IMR-90 (cell line): ENCODE data around the gene TCHP. TPM values are rescaled to one million over a fixed set of nuclear protein-coding genes. Genes with fewer than 3 reads are reported as not detected.

Experiments
- ATAC-seq: fragments of 200-7000 bp; cut with Tn5 transposase; 2 replicates; pipeline ENCODE4 v1.9.1; 2020; ENCODE audit warnings: low read depth, mild to moderate bottlenecking, moderate library complexity
- BruUV-seq: library from RNA; stranded (reverse); fragments of 400-500 nt; replicated peaks from 2 replicates; lab custom pipeline; 2021; lab: Mats Ljungman, UMichigan
- CTCF ChIA-PET: fragments of 300-600 bp; formaldehyde crosslinking; extraction: SDS; loops from one replicate; lab custom pipeline; 2021; ENCODE audit warnings: antibody characterized with exemption; lab: Yijun Ruan, JAX
- POLR2A ChIA-PET: fragments of 300-600 bp; sonication (Branson Sonifier 250); formaldehyde crosslinking; loops from one replicate; lab custom pipeline; 2022; ENCODE audit warnings: antibody characterized with exemption; ENCODE audit not compliant: unreplicated experiment; lab: Charles Lee
- DNase-seq: peaks from one replicate; pipeline ENCODE4 v3.0.0; 2013
- H2AFZ ChIP-seq: replicated peaks from 2 replicates; pipeline ENCODE3; 2013; ENCODE audit warnings: low read length, mild to moderate bottlenecking; ENCODE audit not compliant: poor library complexity
- H2AK5ac ChIP-seq: 2 replicates; pipeline ENCODE4 v1.6.1; 2013; ENCODE audit warnings: low read depth, low read length, inconsistent platforms
- H2AK9ac ChIP-seq: replicated peaks from 2 replicates; pipeline ENCODE3; 2013; ENCODE audit warnings: mild to moderate bottlenecking, low read depth, low read length, moderate library complexity; ENCODE audit not compliant: poor library complexity
- H2BK120ac ChIP-seq: 2 replicates; pipeline ENCODE4 v1.6.1; 2013; ENCODE audit warnings: low read depth, low read length, inconsistent platforms
- H2BK15ac ChIP-seq: 3 replicates; pipeline ENCODE4 v1.6.1; 2013; ENCODE audit warnings: low read depth, low read length, inconsistent platforms
- H2BK20ac ChIP-seq: 2 replicates; pipeline ENCODE4 v1.6.1; 2013; ENCODE audit warnings: low read depth, mild to moderate bottlenecking, inconsistent platforms, low read length, moderate library complexity
- H2BK5ac ChIP-seq: 2 replicates; pipeline ENCODE4 v1.6.1; 2013; ENCODE audit warnings: mild to moderate bottlenecking, low read depth, low read length, inconsistent platforms; ENCODE audit not compliant: poor library complexity, severe bottlenecking
- H3K14ac ChIP-seq: replicated peaks from 2 replicates; pipeline ENCODE4 v1.6.1; 2013; ENCODE audit warnings: low read depth, low read length, inconsistent platforms
- H3K18ac ChIP-seq: 2 replicates; pipeline ENCODE4 v1.6.1; 2013; ENCODE audit warnings: low read depth, low read length, control low read depth
- H3K23ac ChIP-seq: 2 replicates; pipeline ENCODE4 v1.6.1; 2013; ENCODE audit warnings: low read depth, low read length, inconsistent platforms
- H3K27ac ChIP-seq: 2 replicates; pipeline ENCODE4 v1.5.1; 2013; ENCODE audit warnings: mild to moderate bottlenecking, control low read depth, low read length; ENCODE audit not compliant: insufficient read depth
- H3K27me3 ChIP-seq: 2 replicates; pipeline ENCODE4 v1.6.1; 2013; ENCODE audit warnings: low read length; ENCODE audit not compliant: control insufficient read depth, insufficient read depth
- H3K36me3 ChIP-seq: 2 replicates; pipeline ENCODE4 v1.6.1; 2013; ENCODE audit warnings: low read length, mixed read lengths; ENCODE audit not compliant: control insufficient read depth, insufficient read depth
- H3K4ac ChIP-seq: 2 replicates; pipeline ENCODE4 v1.6.1; 2013; ENCODE audit warnings: low read depth, low read length, inconsistent platforms
- H3K4me1 ChIP-seq: 2 replicates; pipeline ENCODE4 v1.6.1; 2013; ENCODE audit warnings: low read length, mixed read lengths; ENCODE audit not compliant: control insufficient read depth, insufficient read depth
- H3K4me2 ChIP-seq: 2 replicates; pipeline ENCODE4 v1.6.1; 2013; ENCODE audit warnings: low read depth, mild to moderate bottlenecking, control low read depth, low read length, moderate library complexity
- H3K4me3 ChIP-seq: 2 replicates; pipeline ENCODE4 v1.5.1; 2013; ENCODE audit warnings: low read depth, mild to moderate bottlenecking, control low read depth, low read length, moderate library complexity; ENCODE audit not compliant: insufficient read depth
- H3K56ac ChIP-seq: 2 replicates; pipeline ENCODE4 v1.6.1; 2013; ENCODE audit warnings: low read length, inconsistent platforms; ENCODE audit not compliant: insufficient read depth; ENCODE audit errors: extremely low read depth
- H3K79me1 ChIP-seq, 2 experiments: 2 replicates each; pipeline ENCODE4 v1.6.1; 2013; ENCODE audit warnings: low read length in 2 of 2, inconsistent platforms in 1 of 2, low read depth in 1 of 2
- H3K9ac ChIP-seq: 2 replicates; pipeline ENCODE4 v1.6.1; 2013; ENCODE audit warnings: low read depth, low read length, control low read depth
- H3K9me1 ChIP-seq: 2 replicates; pipeline ENCODE4 v1.6.1; 2013; ENCODE audit warnings: low read length, inconsistent platforms; ENCODE audit not compliant: insufficient read depth
- H3K9me3 ChIP-seq: 2 replicates; pipeline ENCODE4 v1.6.1; 2013; ENCODE audit warnings: low read length; ENCODE audit not compliant: control insufficient read depth, insufficient read depth
- H4K20me1 ChIP-seq: 2 replicates; pipeline ENCODE4 v1.6.1; 2013; ENCODE audit warnings: low read length, inconsistent platforms; ENCODE audit not compliant: insufficient read depth
- H4K5ac ChIP-seq: 2 replicates; pipeline ENCODE4 v1.6.1; 2013; ENCODE audit warnings: mild to moderate bottlenecking, low read depth, low read length, control low read depth
- H4K8ac ChIP-seq, 2 experiments: 2 replicates each; pipeline ENCODE4 v1.6.1; 2013; ENCODE audit warnings: low read depth in 2 of 2, low read length in 2 of 2, control low read depth in 1 of 2, inconsistent platforms in 1 of 2
- H4K91ac ChIP-seq: 2 replicates; pipeline ENCODE4 v1.6.1; 2013; ENCODE audit warnings: low read depth, low read length, inconsistent platforms; ENCODE audit not compliant: insufficient read depth
- BHLHE40 ChIP-seq: fragments of 150-350 bp; IDR thresholded peaks from 2 replicates; pipeline ENCODE4 v1.6.1; 2016; ENCODE audit warnings: mild to moderate bottlenecking, low read depth, low read length
- CEBPB ChIP-seq: IDR thresholded peaks from 2 replicates; pipeline ENCODE4 v1.6.1; 2012; ENCODE audit warnings: low read depth, low read length, improper control_type of control experiment
- CHD1 ChIP-seq: IDR thresholded peaks from 2 replicates; pipeline ENCODE4 v1.6.1; 2012; ENCODE audit warnings: low read depth, low read length, improper control_type of control experiment
- ELK1 ChIP-seq: fragments of 150-350 bp; IDR thresholded peaks from 2 replicates; pipeline ENCODE4 v1.6.1; 2016; ENCODE audit warnings: low read depth, mild to moderate bottlenecking, low read length, moderate library complexity, borderline replicate concordance
- FOS ChIP-seq: fragments of 150-350 bp; IDR thresholded peaks from 2 replicates; pipeline ENCODE4 v1.6.1; 2016; ENCODE audit warnings: low read depth, low read length
- MAFK ChIP-seq: IDR thresholded peaks from 2 replicates; pipeline ENCODE4 v1.6.1; 2012; ENCODE audit warnings: low read depth, low read length, improper control_type of control experiment
- MAZ ChIP-seq: IDR thresholded peaks from 2 replicates; pipeline ENCODE4 v1.6.1; 2012; ENCODE audit warnings: low read depth, mild to moderate bottlenecking, low read length, improper control_type of control experiment, moderate library complexity, borderline replicate concordance
- MXI1 ChIP-seq: IDR thresholded peaks from 2 replicates; pipeline ENCODE4 v1.6.1; 2012; ENCODE audit warnings: low read depth, mild to moderate bottlenecking, low read length, moderate library complexity, borderline replicate concordance
- NFE2L2 ChIP-seq: fragments of 150-350 bp; IDR thresholded peaks from 2 replicates; pipeline ENCODE4 v1.6.1; 2016; ENCODE audit warnings: low read depth, mild to moderate bottlenecking, low read length
- POLR2A ChIP-seq: IDR thresholded peaks from 2 replicates; pipeline ENCODE4 v1.6.1; 2012; ENCODE audit warnings: mild to moderate bottlenecking, low read depth, low read length
- RAD21 ChIP-seq: IDR thresholded peaks from 2 replicates; pipeline ENCODE4 v1.6.1; 2012; ENCODE audit warnings: low read length, improper control_type of control experiment
- RFX5 ChIP-seq: IDR thresholded peaks from 2 replicates; pipeline ENCODE4 v1.8.0; 2012; ENCODE audit warnings: low read depth, mild to moderate bottlenecking, low read length, moderate library complexity
- SMC3 ChIP-seq: fragments of 150-350 bp; IDR thresholded peaks from 2 replicates; pipeline ENCODE4 v1.6.1; 2016; ENCODE audit warnings: low read depth, mild to moderate bottlenecking, antibody characterized with exemption, low read length, moderate library complexity
- USF2 ChIP-seq: fragments of 150-350 bp; IDR thresholded peaks from 2 replicates; pipeline ENCODE4 v1.6.1; 2017; ENCODE audit warnings: mild to moderate bottlenecking, antibody characterized with exemption, low read length, low read depth
- WGBS, 2 experiments: methylation state at CpG; one replicate each; pipeline versions ENCODE4 v1.1.5 to v1.1.7; 2013; ENCODE audit warnings: missing lambda C conversion rate in 2 of 2; ENCODE audit not compliant: insufficient read length in 1 of 2; ENCODE audit errors: extremely low coverage in 2 of 2; 5-methylcytosine and 5-hydroxymethylcytosine counted together
- dilution Hi-C: fragments of 300-500 bp; cut with HindIII; formaldehyde crosslinking; loops from one replicate; pipeline ENCODE4 v1.14.3; 2018; ENCODE audit warnings: low sequenced_read_pairs; ENCODE audit not compliant: unreplicated experiment
- in situ Hi-C: fragments of 300-500 bp; cut with MboI; formaldehyde crosslinking; loops from 3 replicates; pipeline ENCODE4 v1.14.3; 2019; ENCODE audit warnings: low sequenced_read_pairs, inconsistent platforms, mixed read lengths
- intact Hi-C: fragments of 100-400 bp; cut with micrococcal nuclease; formaldehyde crosslinking; loops from 2 replicates; pipeline ENCODE4 v1.10.0; 2022
- polyA plus RNA-seq, 3 experiments: library from polyadenylated mRNA; depleted of rRNA; stranded (reverse); fragments of >200 nt; gene quantifications; 2 replicates each; pipeline ENCODE4 v1.2.3, GENCODE V29; 2012; ENCODE audit warnings: low replicate concordance in 1 of 3
- total RNA-seq: library from RNA; depleted of rRNA; stranded (reverse); fragments of >200 nt; gene quantifications from 2 replicates; pipeline ENCODE4 v1.2.3, GENCODE V29; 2012

Gene TCHP
- total and polyA plus RNA-seq, 2 of the 4 experiments (the other 2 are of a cell fraction) = 6.1 to 13.4 TPM

GRCh38 chr12:109962398-109962797 is 62.3 kb downstream of the TCHP start:
- no peak for TF ChIP-seq SMC3
- TF ChIP-seq MAFK = no peak
- TF ChIP-seq RFX5 = no peak
- TF ChIP-seq MXI1 = no peak
- TF ChIP-seq ELK1 = no peak
- no peak for TF ChIP-seq FOS
- TF ChIP-seq MAZ = no peak
- no peak for TF ChIP-seq USF2
- no peak for TF ChIP-seq CEBPB
- no peak for TF ChIP-seq POLR2A
- TF ChIP-seq RAD21 = no peak
- TF ChIP-seq BHLHE40 = no peak
- no peak for TF ChIP-seq CHD1
- no peak for TF ChIP-seq NFE2L2
- POLR2A ChIA-PET = no interaction called here
- H2AFZ ChIP-seq = no peak overlapping the region
- H3K27ac ChIP-seq = no peak overlapping the region
- 0 out of 2 replicates have a peak, but pooled peaks cover 1% of the 10 kb centered on the region for H3K4me1 ChIP-seq
- no peak overlapping the region for H2BK15ac ChIP-seq
- H3K18ac ChIP-seq = no peak overlapping the region
- H3K4me3 ChIP-seq = no peak overlapping the region
- dilution Hi-C loops = no loop called here
- no CpG with 5 or more reads among the region's 3 CpGs for WGBS, 2 experiments
- H4K8ac ChIP-seq = no peak overlapping the region; a peak in 1 of 4 replicates
- H4K5ac ChIP-seq = no peak overlapping the region
- in situ Hi-C loops = no loop called here
- ATAC-seq = no peak
- 0 out of 2 replicates have a peak overlapping the region, but pooled peaks have one; percentile 17 for H2AK5ac ChIP-seq
- no peak overlapping the region for H3K4me2 ChIP-seq
- intact Hi-C loops = no loop called here
- no peak overlapping the region; the same call in 1 of the 2 replicates for H3K4ac ChIP-seq
- BruUV-seq = no TSS peak
- no peak overlapping the region for H4K91ac ChIP-seq
- H3K9ac ChIP-seq = no peak overlapping the region
- H3K9me3 ChIP-seq = no peaks in the 10 kb centered on the region
- no peak overlapping the region for H2BK20ac ChIP-seq
- H2AK9ac ChIP-seq = no peak overlapping the region
- CTCF ChIA-PET = interaction anchor here (1.5 kb wide), 1 partner anchor 8 kb away, joined by 3 read pairs; no protein-coding TSS in a partner anchor
- H3K36me3 ChIP-seq = peaks cover 36% of the 10 kb centered on the region
- no peaks in the 10 kb centered on the region for H4K20me1 ChIP-seq
- no peak overlapping the region for H2BK120ac ChIP-seq
- H3K56ac ChIP-seq = no peak overlapping the region
- no peak overlapping the region for H3K14ac ChIP-seq
- no peak overlapping the region for H3K23ac ChIP-seq
- no peak for DNase-seq
- peaks cover 6% of the 10 kb centered on the region for H3K9me1 ChIP-seq
- peaks cover 9 to 30% of the 10 kb centered on the region in 2 experiments; a peak in 3 of 4 replicates for H3K79me1 ChIP-seq
- H2BK5ac ChIP-seq = no peak overlapping the region
- H3K27me3 ChIP-seq = no peaks in the 10 kb centered on the region
